HS-5 (cell line): ENCODE measurements around the gene CDK11B.
"Not testable (repeated sequence)": the region's sequence is repeated elsewhere in the genome, so short reads cannot be mapped to it uniquely, and the experiment has no call there.

ENCODE experiments used
- DNase-seq: peaks from one replicate; pipeline ENCODE4 v3.0.0-alpha.2; 2012; ENCODE audit warnings: low read depth

The CDK11B gene

GRCh38 chr1:1662392-1662791 is 3.6 kb upstream of the CDK11B start:
- DNase-seq = not testable (repeated sequence)

- DNase-seq = not testable (repeated sequence)
These were observed 10.5 kb downstream of the CDK11B start for GRCh38 chr1:1648265-1648664.

GRCh38 chr1:1647567-1648241 is 11.1 kb downstream of the CDK11B start:
- DNase-seq = not testable (repeated sequence)

- not testable (repeated sequence) for DNase-seq
These were observed 12.5 kb downstream of the CDK11B start for GRCh38 chr1:1646326-1646725.

- not testable (repeated sequence) for DNase-seq
These were observed 17.9 kb downstream of the CDK11B start for GRCh38 chr1:1640711-1641461.

GRCh38 chr1:1640081-1640480 is 18.7 kb downstream of the CDK11B start:
- not testable (repeated sequence) for DNase-seq

- not testable (repeated sequence) for DNase-seq
These were observed 19.4 kb downstream of the CDK11B start for GRCh38 chr1:1639368-1639767.

GRCh38 chr1:1638528-1638927 is 20.3 kb downstream of the CDK11B start:
- not testable (repeated sequence) for DNase-seq

GRCh38 chr1:1637479-1637875 is 21.3 kb downstream of the CDK11B start:
- DNase-seq = not testable (repeated sequence)

GRCh38 chr1:1636621-1637478 is 22.0 kb downstream of the CDK11B start:
- not testable (repeated sequence) for DNase-seq

GRCh38 chr1:1634613-1635012 is 24.2 kb downstream of the CDK11B start:
- DNase-seq = not testable (repeated sequence)

GRCh38 chr1:1633409-1633808 is 25.4 kb downstream of the CDK11B start:
- not testable (repeated sequence) for DNase-seq

- DNase-seq = no peak
These were observed 26.9 kb downstream of the CDK11B start, which contains the start of gene MMP23B for GRCh38 chr1:1631782-1632420. Gene MMP23B, plus strand, starts transcription at chr1:1632173. Its CDS starts 46 bp downstream, at chr1:1632219.

- DNase-seq = no peak
These were observed 27.6 kb downstream of the CDK11B start for GRCh38 chr1:1630965-1631781.

- no peak for DNase-seq
These were observed 28.4 kb downstream of the CDK11B start for GRCh38 chr1:1630191-1630964.

GRCh38 chr1:1629430-1630190 is 29.2 kb downstream of the CDK11B start:
- DNase-seq = no peak

- no peak for DNase-seq
These were observed 29.9 kb downstream of the CDK11B start for GRCh38 chr1:1628754-1629429.

- DNase-seq = no peak
These were observed 30.7 kb downstream of the CDK11B start for GRCh38 chr1:1627829-1628753.
